Neural cell (in vitro differentiated cells): ENCODE results near the gene PTPRS. TPM values are rescaled to one million over a fixed set of nuclear protein-coding genes. Genes with fewer than 3 reads are reported as not detected.
A peak's percentile ranks its signal among the peaks of the same experiment; 100 is the strongest.

Source experiments
- H2AFZ ChIP-seq: fragments of 200-600, 300-800 bp; sonication (generic), shearing (Covaris generic); 2 replicates; pipeline ENCODE4 v1.6.0; 2014; ENCODE audit warnings: low read depth, mild to moderate bottlenecking, antibody characterized with exemption, low read length, moderate library complexity
- H3F3A ChIP-seq: fragments of 200-600 bp; shearing (Covaris generic); 2 replicates; pipeline ENCODE4 v1.6.1; 2016; ENCODE audit warnings: mild to moderate bottlenecking, moderate library complexity, mixed read lengths, antibody characterized with exemption, low read length; ENCODE audit not compliant: insufficient read depth, poor library complexity, severe bottlenecking
- H3K27ac ChIP-seq: fragments of 200-600, 300-800 bp; sonication (generic), shearing (Covaris generic); 2 replicates; pipeline ENCODE4 v1.5.1; 2014; ENCODE audit warnings: mild to moderate bottlenecking, low read length, moderate library complexity
- H3K27me3 ChIP-seq: fragments of 300-800, 200-600 bp; sonication (generic), shearing (Covaris generic); 2 replicates; pipeline ENCODE4 v1.6.0; 2014; ENCODE audit warnings: mild to moderate bottlenecking, low read depth, low read length, moderate library complexity; ENCODE audit not compliant: insufficient read depth
- H3K36me3 ChIP-seq: fragments of 300-800, 200-600 bp; sonication (generic), shearing (Covaris generic); 2 replicates; pipeline ENCODE4 v1.5.1; 2014; ENCODE audit warnings: mild to moderate bottlenecking, antibody characterized with exemption, low read length, moderate library complexity; ENCODE audit not compliant: insufficient read depth
- H3K4me2 ChIP-seq: fragments of 300-800, 200-600 bp; sonication (generic), shearing (Covaris generic); 2 replicates; pipeline ENCODE4 v1.6.0; 2014; ENCODE audit warnings: mild to moderate bottlenecking, low read length
- H3K4me3 ChIP-seq: fragments of 300-800, 200-600 bp; sonication (generic), shearing (Covaris generic); 2 replicates; pipeline ENCODE4 v1.5.1; 2014; ENCODE audit warnings: mild to moderate bottlenecking, low read length, moderate library complexity
- H3K79me2 ChIP-seq: fragments of 200-600 bp; shearing (Covaris generic); replicated peaks from 2 replicates; pipeline ENCODE4 v1.6.0; 2014; ENCODE audit warnings: mild to moderate bottlenecking, low read length, moderate library complexity; ENCODE audit not compliant: insufficient read depth
- H3K9ac ChIP-seq: fragments of 300-800, 200-600 bp; sonication (generic), shearing (Covaris generic); 2 replicates; pipeline ENCODE4 v1.6.1; 2016; ENCODE audit warnings: mild to moderate bottlenecking, low read length, mixed read lengths
- H3K9me2 ChIP-seq: fragments of 200-600 bp; shearing (Covaris generic); 2 replicates; pipeline ENCODE4 v1.6.1; 2016; ENCODE audit warnings: mild to moderate bottlenecking, low read length, mixed read lengths; ENCODE audit not compliant: insufficient read depth
- H3K9me3 ChIP-seq: fragments of 200-600, 300-800 bp; sonication (generic), shearing (Covaris generic); 2 replicates; pipeline ENCODE4 v1.6.1; 2016; ENCODE audit warnings: mild to moderate bottlenecking, mixed run types, low read length, moderate library complexity, mixed read lengths
- H4K20me1 ChIP-seq: fragments of 200-600 bp; shearing (Covaris generic); 2 replicates; pipeline ENCODE4 v1.6.1; 2016; ENCODE audit warnings: mild to moderate bottlenecking, mixed run types; ENCODE audit not compliant: insufficient read depth
- CTCF ChIP-seq: fragments of 450-650 bp; IDR thresholded peaks from 2 replicates; pipeline ENCODE4 v1.5.1; 2014; ENCODE audit warnings: antibody characterized with exemption, mild to moderate bottlenecking, moderate library complexity; ENCODE audit not compliant: poor library complexity, severe bottlenecking
- EP300 ChIP-seq: fragments of 450-650 bp; conservative IDR thresholded peaks from 2 replicates; pipeline ENCODE4 v1.6.1; 2014; ENCODE audit warnings: antibody characterized with exemption, mild to moderate bottlenecking, moderate library complexity; ENCODE audit not compliant: poor library complexity, severe bottlenecking
- POLR2AphosphoS5 ChIP-seq: IDR thresholded peaks from 2 replicates; pipeline ENCODE4 v1.6.1; 2012
- RAD21 ChIP-seq: fragments of 450-650 bp; conservative IDR thresholded peaks from 2 replicates; pipeline ENCODE4 v1.6.1; 2014; ENCODE audit warnings: antibody characterized with exemption, mild to moderate bottlenecking, moderate library complexity
- REST ChIP-seq: IDR thresholded peaks from 2 replicates; pipeline ENCODE4 v1.6.1; 2012; ENCODE audit warnings: borderline replicate concordance
- SMC3 ChIP-seq: fragments of 450-650 bp; conservative IDR thresholded peaks from 2 replicates; pipeline ENCODE4 v1.6.1; 2014; ENCODE audit warnings: antibody characterized with exemption, mild to moderate bottlenecking, moderate library complexity; ENCODE audit not compliant: poor library complexity
- TAF1 ChIP-seq: IDR thresholded peaks from 2 replicates; pipeline ENCODE4 v1.6.1; 2012; ENCODE audit warnings: low read depth
- polyA plus RNA-seq: library from polyadenylated mRNA; depleted of rRNA; stranded (reverse); fragments of >200 nt; gene quantifications from 2 replicates; pipeline ENCODE4 v1.2.3, GENCODE V29; 2014

PTPRS gene
- polyA plus RNA-seq, 1 donor from 2014 or later, result 121 TPM

GRCh38 chr19:5292453-5292821 lies 48.2 kb downstream of the PTPRS start:
- H4K20me1 ChIP-seq, result peaks cover 65% of the 10 kb centered on the region
- peak overlapping the region; percentile 45 for H3K27ac ChIP-seq
- no peak for TF ChIP-seq SMC3
- no peak for TF ChIP-seq REST
- no peak for TF ChIP-seq CTCF
- TF ChIP-seq POLR2AphosphoS5, result no peak
- TF ChIP-seq RAD21, result no peak
- no peak for TF ChIP-seq TAF1
- peak overlapping the region; percentile 84 for H3K4me2 ChIP-seq
- no peak overlapping the region for H2AFZ ChIP-seq
- H3K4me3 ChIP-seq, result peak overlapping the region; percentile 75
- no peaks in the 10 kb centered on the region for H3F3A ChIP-seq
- peaks cover 87% of the 10 kb centered on the region for H3K79me2 ChIP-seq
- no peaks in the 10 kb centered on the region for H3K9me3 ChIP-seq
- H3K9me2 ChIP-seq, result no peaks in the 10 kb centered on the region
- peak overlapping the region; percentile 72 for H3K9ac ChIP-seq
- H3K36me3 ChIP-seq, result no peaks in the 10 kb centered on the region
- H3K27me3 ChIP-seq, result no peaks in the 10 kb centered on the region

GRCh38 chr19:5291588-5292193 lies 48.9 kb downstream of the PTPRS start:
- H2AFZ ChIP-seq, result no peak overlapping the region
- H3K9me2 ChIP-seq, result no peaks in the 10 kb centered on the region
- peak overlapping the region; percentile 72 for H3K9ac ChIP-seq
- H3K4me3 ChIP-seq, result peak overlapping the region; percentile 75
- no peak overlapping the region for H3K4me2 ChIP-seq
- H3K9me3 ChIP-seq, result no peaks in the 10 kb centered on the region
- TF ChIP-seq TAF1 (no peak), EP300 (no peak), SMC3 (no peak), CTCF (no peak)
- H3F3A ChIP-seq, result no peaks in the 10 kb centered on the region
- no peaks in the 10 kb centered on the region for H3K27me3 ChIP-seq
- H3K36me3 ChIP-seq, result no peaks in the 10 kb centered on the region
- H3K79me2 ChIP-seq, result peaks cover 86% of the 10 kb centered on the region
- H3K27ac ChIP-seq, result no peak overlapping the region
- peaks cover 72% of the 10 kb centered on the region for H4K20me1 ChIP-seq

Other genes starting within 250 kb of the PTPRS start
- gene ZNRF4, start 114.6 kb upstream of the PTPRS start, polyA plus RNA-seq, result not detected in 2 replicates
- 0.50 and 2.0 TPM in 2 replicates for gene TINCR, start 227.1 kb upstream of the PTPRS start, polyA plus RNA-seq